DOHH2 (cell line): ENCODE results near the gene UBA5.

Source experiments
- CTCF ChIP-seq: fragments of 200-600 bp; sonication (generic); IDR thresholded peaks from one replicate; pipeline ENCODE4 v1.5.1; 2014; ENCODE audit warnings: antibody characterized with exemption, mild to moderate bottlenecking, low read depth, low read length; ENCODE audit not compliant: poor library complexity, severe bottlenecking
- EZH2phosphoT487 ChIP-seq: fragments of 200-600 bp; sonication (generic); IDR thresholded peaks from 2 replicates; pipeline ENCODE4 v1.6.1; 2017; ENCODE audit warnings: borderline replicate concordance, mild to moderate bottlenecking, antibody characterized with exemption, low read length, moderate library complexity, mixed read lengths

- TF ChIP-seq CTCF (no peak), EZH2phosphoT487 (no peak)
Observed at GRCh38 chr3:132645058-132645457, 15.1 kb upstream of the UBA5 start.
